Measurements from ENCODE around the gene RBBP6. TPM values are rescaled to one million over a fixed set of nuclear protein-coding genes. Genes with fewer than 3 reads are reported as not detected.
"Not testable (repeated sequence)": the region's sequence is repeated elsewhere in the genome, so short reads cannot be mapped to it uniquely, and the experiment has no call there.

Gene RBBP6
- total RNA-seq, 1 donor from 2014 or later, result 42.1 TPM

- Histone ChIP-seq H3K4me3 (no peak overlapping the region), H3K9me3 (peaks cover 3% of the 10 kb centered on the region), H3K4me1 (no peaks in the 10 kb centered on the region), H3K27ac (no peak overlapping the region), H3K36me3 (peaks cover 64% of the 10 kb centered on the region), H3K27me3 (ENCODE audit: low read depth) (no peaks in the 10 kb centered on the region)
- ATAC-seq (no peak), DNase-seq (no peak)
- TF ChIP-seq CTCF (IDR thresholded peaks at IDR 0.05), result no peak
- intact Hi-C loops (cut with DNase I), result no loop called here
Measured at GRCh38 chr16:24571096-24571495, 31.7 kb downstream of the RBBP6 start.

- H3K9me3 ChIP-seq, result peaks cover 3% of the 10 kb centered on the region
- H3K36me3 ChIP-seq, result peaks cover 54% of the 10 kb centered on the region
- no peak overlapping the region for H3K4me3 ChIP-seq
- no peaks in the 10 kb centered on the region for H3K27me3 ChIP-seq (ENCODE audit: low read depth)
- no peak for ATAC-seq
- intact Hi-C loops (cut with DNase I), result no loop called here
- no peak for TF ChIP-seq CTCF (IDR thresholded peaks at IDR 0.05)
- DNase-seq, result no peak
- no peak overlapping the region for H3K27ac ChIP-seq
- H3K4me1 ChIP-seq, result no peaks in the 10 kb centered on the region
Measured at GRCh38 chr16:24572069-24572468, 32.7 kb downstream of the RBBP6 start.

- peaks cover 43% of the 10 kb centered on the region for H3K36me3 ChIP-seq
- H3K4me3 ChIP-seq, result no peak overlapping the region
- no peak for TF ChIP-seq CTCF (IDR thresholded peaks at IDR 0.05)
- no peaks in the 10 kb centered on the region for H3K27me3 ChIP-seq (ENCODE audit: low read depth)
- no peaks in the 10 kb centered on the region for H3K4me1 ChIP-seq
- peaks cover 3% of the 10 kb centered on the region for H3K9me3 ChIP-seq
- DNase-seq, result no peak
- no peak for ATAC-seq
- H3K27ac ChIP-seq, result no peak overlapping the region
- intact Hi-C loops (cut with DNase I), result no loop called here
Measured at GRCh38 chr16:24573141-24573540, 33.8 kb downstream of the RBBP6 start.

GRCh38 chr16:24574515-24575485 is 35.4 kb downstream of the RBBP6 start:
- H3K36me3 ChIP-seq, result peaks cover 27% of the 10 kb centered on the region
- H3K4me3 ChIP-seq; H3K27ac ChIP-seq; H3K4me1 ChIP-seq; H3K27me3 ChIP-seq (ENCODE audit: low read depth); DNase-seq; ATAC-seq; H3K9me3 ChIP-seq; intact Hi-C loops (cut with DNase I): not testable (repeated sequence)

- H3K27ac ChIP-seq; H3K27me3 ChIP-seq (ENCODE audit: low read depth); H3K4me3 ChIP-seq; H3K4me1 ChIP-seq; DNase-seq; ATAC-seq; intact Hi-C loops (cut with DNase I); H3K9me3 ChIP-seq: not testable (repeated sequence)
- H3K36me3 ChIP-seq, result peaks cover 17% of the 10 kb centered on the region
Measured at GRCh38 chr16:24575791-24576190, 36.4 kb downstream of the RBBP6 start.

GRCh38 chr16:24577167-24577566 is 37.8 kb downstream of the RBBP6 start:
- Histone ChIP-seq H3K9me3 (no peaks in the 10 kb centered on the region), H3K4me1 (no peaks in the 10 kb centered on the region), H3K27ac (no peak overlapping the region), H3K4me3 (no peak overlapping the region), H3K27me3 (ENCODE audit: low read depth) (no peaks in the 10 kb centered on the region), H3K36me3 (peaks cover 3% of the 10 kb centered on the region)
- intact Hi-C loops (cut with DNase I), result no loop called here
- ATAC-seq, result no peak
- TF ChIP-seq CTCF (IDR thresholded peaks at IDR 0.05), result no peak
- no peak for DNase-seq
